GM21619 (cell line): Measurements from ENCODE around the gene KCNQ1.

Experiments
- ATAC-seq: cut with Tn5 transposase; IDR thresholded peaks from one replicate; pipeline ENCODE4 v1.9.1; 2021; ENCODE audit not compliant: unreplicated experiment

KCNQ1 gene

DNA sequence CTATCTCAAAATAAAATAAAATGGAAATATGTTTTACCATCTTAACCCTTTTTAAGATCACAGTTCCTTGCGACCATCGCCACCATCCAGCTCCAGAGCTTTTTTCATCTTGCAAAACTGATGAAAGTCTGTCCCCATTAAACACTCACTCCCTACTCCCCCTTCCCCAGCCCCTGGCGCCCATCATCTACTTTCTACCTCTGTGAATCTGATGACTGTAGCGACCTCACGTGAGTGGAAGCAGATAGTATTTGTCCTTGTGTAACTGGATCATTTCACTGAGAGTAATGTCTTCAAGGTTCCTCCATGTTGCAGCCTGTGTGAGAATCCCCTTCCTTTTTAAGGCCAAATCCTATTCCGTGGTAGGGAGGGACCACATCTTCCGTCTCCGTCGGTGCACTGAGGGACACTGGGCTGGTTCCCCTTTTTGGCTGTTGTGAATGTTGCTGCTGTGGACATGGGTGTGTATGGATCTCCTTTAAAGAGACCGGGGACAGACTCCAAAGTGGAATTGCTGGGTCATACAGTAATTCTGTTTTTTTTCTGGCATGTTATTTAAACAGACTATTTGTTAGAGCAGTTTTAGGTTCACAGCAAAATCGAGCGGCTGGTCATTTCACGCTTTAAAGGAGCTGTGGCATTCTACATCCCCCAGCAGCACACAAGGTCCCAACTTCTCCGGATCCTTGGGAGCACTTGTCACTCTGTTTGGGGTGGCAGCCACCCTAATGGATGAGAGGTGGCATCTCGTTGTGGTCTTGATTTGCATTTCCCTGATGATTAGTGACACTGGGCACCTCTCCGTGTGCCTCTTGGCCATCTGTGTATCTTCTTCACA, 120.0 kb downstream of the KCNQ1 start:
- ATAC-seq = no peak

DNA sequence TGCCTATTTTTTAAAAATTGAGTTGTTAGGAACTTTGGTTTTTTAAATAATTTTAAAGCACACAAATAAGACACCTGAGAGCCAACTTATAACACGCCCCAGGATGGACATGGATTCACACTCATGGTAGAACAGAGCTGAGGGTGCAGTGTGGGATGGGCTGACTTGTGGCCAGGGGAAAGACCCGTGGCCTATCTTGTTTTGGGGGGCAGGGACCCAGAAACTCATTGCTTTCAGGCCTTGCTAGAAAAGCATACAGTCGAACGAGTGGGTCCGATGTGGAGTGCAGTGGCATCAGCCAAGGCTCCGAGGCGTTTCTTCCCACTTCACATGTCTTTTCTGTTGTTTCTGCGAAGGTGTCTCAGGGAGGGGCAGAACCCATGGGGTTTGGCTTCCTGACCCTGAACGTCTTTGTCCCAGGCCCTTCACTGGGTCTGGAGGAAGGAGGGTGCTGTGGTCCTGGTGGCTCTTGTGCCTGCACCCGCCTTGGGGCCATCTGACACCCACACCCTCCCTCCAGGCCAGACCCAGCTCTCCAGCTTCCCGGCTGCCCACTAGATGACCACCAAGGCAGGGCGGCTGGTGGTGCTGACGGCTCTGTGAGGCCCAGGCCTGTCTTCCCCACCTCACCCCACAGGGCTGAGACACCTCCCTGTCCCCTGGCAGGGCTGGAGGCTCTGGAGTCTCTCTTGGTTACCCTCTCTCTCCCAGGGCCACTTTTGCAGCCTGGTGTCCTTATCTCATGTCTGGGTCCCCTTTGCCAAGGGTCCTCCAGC, 120.8 kb downstream of the KCNQ1 start:
- no peak for ATAC-seq

GRCh38 chr11:2566223-2567025, 121.6 kb downstream of the KCNQ1 start:
- no peak for ATAC-seq

- no peak for ATAC-seq
These were observed 122.3 kb downstream of the KCNQ1 start for GRCh38 chr11:2567026-2567671.

GRCh38 chr11:2569321-2569721, 124.5 kb downstream of the KCNQ1 start:
- no peak for ATAC-seq

DNA sequence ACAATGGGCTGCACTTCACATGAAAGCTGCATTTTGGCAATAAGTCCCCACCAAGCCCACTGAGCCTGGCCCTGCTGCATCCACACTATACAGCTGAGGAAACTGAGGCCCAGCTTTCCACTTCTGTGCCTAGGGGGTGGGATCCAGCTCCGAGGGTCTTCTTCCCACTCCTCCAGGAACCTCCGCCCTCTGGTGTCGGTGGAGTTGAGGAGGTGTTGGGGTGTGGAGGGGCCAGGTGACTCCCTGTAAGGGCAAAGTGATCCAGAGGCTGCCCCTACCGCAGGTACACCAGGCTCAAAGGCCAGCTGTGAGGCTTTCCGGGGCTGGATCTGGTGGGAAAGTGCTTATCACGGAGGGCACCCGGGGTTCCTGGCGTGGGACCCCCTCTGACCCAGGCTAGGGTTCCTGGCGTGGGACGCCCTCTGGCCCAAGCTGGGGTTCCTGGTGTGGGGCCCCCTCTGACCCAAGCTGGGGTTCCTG, 125.0 kb downstream of the KCNQ1 start:
- ATAC-seq = no peak

DNA sequence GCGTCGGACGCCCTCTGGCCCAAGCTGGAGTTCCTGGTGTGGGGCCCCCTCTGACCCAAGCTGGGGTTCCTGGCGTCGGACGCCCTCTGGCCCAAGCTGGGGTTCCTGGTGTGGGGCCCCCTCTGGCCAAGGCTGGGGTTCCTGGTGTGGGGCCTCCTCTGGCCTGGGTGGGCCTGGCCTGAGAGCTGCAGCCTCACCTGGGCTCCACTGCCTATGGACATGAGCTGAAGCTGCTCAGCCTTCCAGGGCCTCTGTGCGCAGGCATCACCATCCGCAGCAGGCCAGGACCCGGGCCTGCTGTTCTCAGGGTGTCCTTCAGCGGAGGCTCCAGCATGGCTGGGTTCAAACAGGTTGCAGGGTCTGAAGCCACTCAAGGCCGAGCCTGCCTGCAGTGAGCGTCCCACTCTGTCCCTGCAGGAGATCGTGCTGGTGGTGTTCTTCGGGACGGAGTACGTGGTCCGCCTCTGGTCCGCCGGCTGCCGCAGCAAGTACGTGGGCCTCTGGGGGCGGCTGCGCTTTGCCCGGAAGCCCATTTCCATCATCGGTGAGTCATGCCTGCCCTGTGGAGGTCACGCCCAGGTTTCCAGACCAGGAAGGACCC, 125.5 kb downstream of the KCNQ1 start:
- ATAC-seq = no peak

- ATAC-seq = no peak
These were observed 126.2 kb downstream of the KCNQ1 start for GRCh38 chr11:2570841-2571597.

- ATAC-seq = no peak
These were observed 126.9 kb downstream of the KCNQ1 start for GRCh38 chr11:2571598-2572281.

DNA sequence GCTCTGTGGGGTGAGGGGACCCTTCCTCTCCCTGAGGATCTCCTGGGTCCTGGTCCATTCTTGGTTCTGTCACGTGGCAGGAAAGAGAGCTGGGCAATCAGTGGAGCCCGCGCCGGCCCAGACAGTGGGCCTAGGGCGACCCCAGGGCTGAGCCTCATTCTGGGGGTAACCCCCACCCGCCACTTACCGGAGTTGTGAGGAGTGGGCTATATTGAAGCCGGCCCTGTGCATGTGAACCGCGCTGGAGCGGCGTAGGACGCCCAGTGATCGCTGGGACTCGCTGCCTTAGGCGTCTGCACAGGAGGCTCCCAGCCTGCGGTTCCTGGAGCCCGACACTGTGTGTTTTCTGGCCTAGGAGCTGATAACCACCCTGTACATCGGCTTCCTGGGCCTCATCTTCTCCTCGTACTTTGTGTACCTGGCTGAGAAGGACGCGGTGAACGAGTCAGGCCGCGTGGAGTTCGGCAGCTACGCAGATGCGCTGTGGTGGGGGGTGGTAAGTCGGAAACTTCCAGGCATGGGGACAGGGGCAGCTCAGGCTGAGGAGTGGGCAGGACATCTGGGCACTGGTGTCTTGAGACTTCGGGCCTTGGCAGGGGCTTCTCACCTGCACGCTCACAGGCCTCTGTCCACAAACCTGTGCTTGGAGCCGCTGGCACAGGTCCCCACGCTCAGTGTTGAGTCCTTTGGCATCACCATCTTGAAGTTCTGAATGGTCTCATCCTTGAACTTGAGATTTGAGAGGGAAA, 127.9 kb downstream of the KCNQ1 start:
- ATAC-seq = no peak

DNA sequence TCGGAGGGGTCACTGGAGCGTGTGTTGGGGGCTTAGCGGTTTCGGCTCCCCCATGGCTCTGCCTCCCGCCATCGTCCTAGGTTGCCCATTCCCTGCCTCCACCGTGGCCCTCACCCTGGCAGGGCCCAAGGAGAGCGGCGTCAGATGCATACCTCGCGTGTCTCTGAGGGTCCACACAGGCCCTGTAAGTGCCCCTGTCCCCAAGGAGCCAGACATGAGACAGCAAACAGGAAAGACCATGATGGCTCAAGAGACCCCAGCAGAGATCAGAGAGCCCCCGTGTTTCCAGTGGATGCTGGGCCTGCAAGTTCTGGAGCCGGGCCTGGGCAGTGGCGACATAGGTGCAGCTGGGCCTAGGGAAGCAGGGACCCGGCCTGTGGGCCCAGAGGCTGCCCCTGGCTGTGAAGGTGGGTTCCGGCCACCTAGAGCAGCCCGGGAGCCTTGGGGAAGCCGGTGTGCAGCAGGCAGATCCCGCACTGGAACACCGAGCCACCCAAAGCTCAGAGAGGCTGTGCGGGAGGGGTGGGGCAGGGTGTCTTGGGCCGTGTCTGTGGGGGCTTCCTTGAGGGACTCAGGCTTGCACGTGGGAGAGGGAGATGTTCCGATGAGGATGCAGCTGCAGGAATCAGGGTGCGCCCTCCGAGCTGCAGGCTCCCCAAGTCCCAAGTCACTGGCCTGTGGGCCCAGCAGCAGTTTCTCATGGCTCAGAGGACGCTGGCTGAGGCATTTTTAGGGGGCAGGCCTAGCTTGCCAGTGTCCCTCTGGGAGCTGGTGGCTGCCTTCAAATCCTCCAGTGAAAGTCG, 128.6 kb downstream of the KCNQ1 start:
- no peak for ATAC-seq

DNA sequence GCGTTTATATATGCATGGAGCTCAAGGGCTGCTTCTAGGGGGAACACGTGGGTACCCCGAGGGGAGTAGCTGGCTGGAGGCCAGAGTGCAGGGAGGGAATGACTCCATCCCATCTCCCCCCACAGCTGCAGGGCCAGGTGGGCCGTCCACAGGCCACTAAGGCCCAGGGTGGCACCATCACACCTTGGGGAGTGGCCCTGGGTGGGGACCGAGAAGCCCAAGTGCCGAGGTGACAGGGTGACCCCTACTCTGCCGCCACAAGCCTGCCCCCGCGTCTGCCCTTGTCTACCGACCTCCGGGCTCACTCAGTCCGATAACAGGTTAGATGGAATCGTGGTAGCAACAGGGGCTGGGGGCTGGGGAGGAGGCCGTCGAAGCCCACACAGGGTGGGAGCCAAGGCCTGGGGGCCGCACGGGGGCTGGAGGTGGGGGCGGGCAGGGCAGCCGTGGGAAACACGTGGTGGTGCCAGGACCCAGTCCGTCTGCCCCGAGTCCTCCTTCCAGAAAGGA, 129.3 kb downstream of the KCNQ1 start:
- ATAC-seq = no peak

- no peak for ATAC-seq
These were observed 130.0 kb downstream of the KCNQ1 start for GRCh38 chr11:2574553-2575535.

DNA sequence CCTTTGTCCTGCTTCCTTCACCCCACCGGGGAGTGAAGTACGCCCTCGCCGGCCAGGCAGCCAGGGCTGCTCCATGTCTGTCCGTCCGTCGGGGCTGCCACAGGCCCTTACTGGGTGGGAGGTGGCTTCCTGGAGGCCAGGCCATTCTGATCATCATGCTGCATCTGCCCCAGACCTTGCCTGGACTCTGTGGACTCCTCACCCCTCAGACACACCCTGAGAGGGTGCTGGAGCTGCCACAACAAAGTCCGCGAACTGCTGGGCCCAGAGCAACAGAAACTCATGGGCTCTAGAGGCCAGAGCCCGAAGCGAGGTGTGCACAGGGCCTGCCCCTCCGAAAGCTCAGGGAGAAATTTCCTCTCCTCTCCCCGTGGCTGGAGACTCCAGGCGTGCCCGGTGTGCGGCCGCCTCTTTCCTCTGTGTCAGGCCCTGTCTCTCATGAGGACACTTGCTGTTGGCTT, 130.8 kb downstream of the KCNQ1 start:
- no peak for ATAC-seq

DNA sequence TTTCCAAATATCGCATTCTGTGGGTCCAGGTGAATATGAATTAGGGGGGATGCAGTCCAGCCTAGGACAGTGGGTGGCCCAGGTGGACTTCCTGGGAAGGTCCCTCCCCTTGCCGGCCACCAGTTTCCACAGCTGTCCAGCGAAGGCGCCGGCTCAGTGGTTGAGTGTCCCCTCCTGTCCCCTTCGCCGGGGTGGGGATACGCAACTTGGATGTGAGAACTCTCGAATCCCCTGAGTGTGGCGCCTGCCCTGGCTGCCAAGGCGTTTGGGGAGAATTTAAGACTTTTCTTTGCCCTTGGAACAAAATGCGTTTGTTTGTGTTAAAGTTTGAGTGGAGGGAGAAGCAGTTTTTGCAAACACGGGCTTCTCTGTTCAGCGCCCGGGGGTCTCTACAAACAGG, 131.3 kb downstream of the KCNQ1 start:
- ATAC-seq = no peak

DNA sequence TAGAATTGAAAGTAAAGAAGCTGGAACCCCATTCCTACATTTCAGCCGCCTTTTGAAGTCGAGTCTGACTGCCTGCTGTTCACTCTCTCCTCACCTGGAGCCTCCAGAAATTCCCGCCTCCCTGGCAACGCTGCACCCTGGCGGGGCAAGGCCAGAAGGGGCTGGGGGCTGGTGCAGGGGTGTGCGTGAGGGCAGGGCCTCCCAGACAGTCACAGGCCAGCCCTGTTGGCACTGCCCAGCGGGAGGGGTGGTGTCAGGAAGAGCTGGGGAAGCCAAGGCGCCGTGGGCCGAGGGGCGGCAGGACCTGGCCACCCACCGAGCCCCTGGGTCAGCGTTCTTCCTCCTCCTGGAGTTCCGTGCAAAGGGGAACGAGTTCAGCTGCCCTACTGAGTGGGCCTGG, 131.7 kb downstream of the KCNQ1 start:
- no peak for ATAC-seq
